ENCODE results near the gene EPM2A. TPM values are rescaled to one million over a fixed set of nuclear protein-coding genes. Genes with fewer than 3 reads are reported as not detected.
A peak's percentile ranks its signal among the peaks of the same experiment; 100 is the strongest.

Gene EPM2A
- polyA plus RNA-seq, 2 of the 4 experiments (the other 2 are of a cell fraction), result 2.4 to 3.0 TPM

- 9% methylated on average over 1 of the region's 1 CpG for WGBS (ENCODE audit: missing lambda C conversion rate)
- ATAC-seq (no peak), FAIRE-seq (no peak), DNase-seq (ENCODE audit: low read depth in 1 of 2, low spot score in 1 of 2) (no peak)
- no peak for TF ChIP-seq PBX3 (IDR thresholded peaks at IDR 0.05)
- Histone ChIP-seq H3K27ac (no peak overlapping the region), H3K4me1 (0 out of 3 replicates have a peak, but pooled peaks cover 3% of the 10 kb centered on the region), H3K4me2 (0 out of 3 replicates have a peak overlapping the region, but pooled peaks have one; percentile 15), H3K9me3 (0 out of 3 replicates have a peak, but pooled peaks cover 2% of the 10 kb centered on the region), H3K4me3 (no peak overlapping the region)
- CTCF ChIA-PET, result no interaction called here
- POLR2A ChIA-PET, result no interaction called here
Observed at GRCh38 chr6:145688493-145688905, 46.8 kb downstream of the EPM2A start.

GRCh38 chr6:145685932-145686331 lies 49.4 kb downstream of the EPM2A start:
- ATAC-seq (no peak), FAIRE-seq (no peak), DNase-seq (ENCODE audit: low read depth in 1 of 2, low spot score in 1 of 2) (no peak)
- no peak overlapping the region for H3K27ac ChIP-seq
- H3K4me1 ChIP-seq, result 0 out of 3 replicates have a peak, but pooled peaks cover 3% of the 10 kb centered on the region
- TF ChIP-seq JUN (IDR thresholded peaks at IDR 0.05) (no peak), HES2 (IDR thresholded peaks at IDR 0.05) (no peak), CBX8 (IDR thresholded peaks at IDR 0.05) (no peak), FOXS1 (CRISPR knock-in tag; IDR thresholded peaks at IDR 0.05) (no peak), EHF (CRISPR knock-in tag; IDR thresholded peaks at IDR 0.05) (no peak)
- H3K9me3 ChIP-seq, result no peaks in the 10 kb centered on the region
- ChIA-PET CTCF (no interaction called here), POLR2A (no interaction called here)
- no peak overlapping the region for H3K4me2 ChIP-seq
- 64% methylated on average over 2 of the region's 2 CpGs for WGBS (ENCODE audit: missing lambda C conversion rate)
- no peak overlapping the region for H3K4me3 ChIP-seq

GRCh38 chr6:145681965-145682364 lies 53.4 kb downstream of the EPM2A start:
- FAIRE-seq (no peak), ATAC-seq (no peak), DNase-seq (ENCODE audit: low read depth in 1 of 2, low spot score in 1 of 2) (no peak)
- ChIA-PET POLR2A (no interaction called here), CTCF (no interaction called here)
- Histone ChIP-seq H3K27ac (no peak overlapping the region), H3K4me2 (no peak overlapping the region), H3K9me3 (no peaks in the 10 kb centered on the region), H3K4me1 (no peaks in the 10 kb centered on the region), H3K4me3 (no peak overlapping the region)
- 59% methylated on average over 9 of the region's 9 CpGs for WGBS (ENCODE audit: missing lambda C conversion rate)
- TF ChIP-seq HMGXB4 (CRISPR knock-in tag; IDR thresholded peaks at IDR 0.05; ENCODE audit: borderline replicate concordance) (no peak), CTCF (IDR thresholded peaks at IDR 0.05) (no peak), JUN (IDR thresholded peaks at IDR 0.05) (no peak)

GRCh38 chr6:145673504-145673903 lies 61.8 kb downstream of the EPM2A start:
- FAIRE-seq, result no peak
- no CpG with 5 or more reads among the region's 5 CpGs for WGBS (ENCODE audit: missing lambda C conversion rate)
- ChIA-PET POLR2A (no interaction called here), CTCF (no interaction called here)
- no peak overlapping the region for H3K4me3 ChIP-seq
- ATAC-seq, result no peak
- no peak for TF ChIP-seq KDM1A (IDR thresholded peaks at IDR 0.05; ENCODE audit: low read depth)
- no peak for TF ChIP-seq MAX (IDR thresholded peaks at IDR 0.05)
- no peak for TF ChIP-seq KDM5A (IDR thresholded peaks at IDR 0.05)
- no peak for TF ChIP-seq SREBF2 (IDR thresholded peaks at IDR 0.05)
- no peak for TF ChIP-seq HEYL (CRISPR knock-in tag; IDR thresholded peaks at IDR 0.05)
- no peak overlapping the region for H3K4me2 ChIP-seq
- H3K9me3 ChIP-seq, result no peaks in the 10 kb centered on the region
- no peak for DNase-seq (ENCODE audit: low read depth in 1 of 2, low spot score in 1 of 2)
- peaks cover 3% of the 10 kb centered on the region; the same call in 1 of the 3 replicates for H3K4me1 ChIP-seq
- H3K27ac ChIP-seq, result no peak overlapping the region

Measured in A549 (cell line).